Fibroblast of gingiva (primary cell): ENCODE measurements around the gene SERTAD2.
A peak's percentile ranks its signal among the peaks of the same experiment; 100 is the strongest.

ENCODE experiments used
- DNase-seq: peaks from one replicate; pipeline ENCODE4 v3.0.0-alpha.2; 2011; ENCODE audit warnings: low read depth

Gene SERTAD2

DNA sequence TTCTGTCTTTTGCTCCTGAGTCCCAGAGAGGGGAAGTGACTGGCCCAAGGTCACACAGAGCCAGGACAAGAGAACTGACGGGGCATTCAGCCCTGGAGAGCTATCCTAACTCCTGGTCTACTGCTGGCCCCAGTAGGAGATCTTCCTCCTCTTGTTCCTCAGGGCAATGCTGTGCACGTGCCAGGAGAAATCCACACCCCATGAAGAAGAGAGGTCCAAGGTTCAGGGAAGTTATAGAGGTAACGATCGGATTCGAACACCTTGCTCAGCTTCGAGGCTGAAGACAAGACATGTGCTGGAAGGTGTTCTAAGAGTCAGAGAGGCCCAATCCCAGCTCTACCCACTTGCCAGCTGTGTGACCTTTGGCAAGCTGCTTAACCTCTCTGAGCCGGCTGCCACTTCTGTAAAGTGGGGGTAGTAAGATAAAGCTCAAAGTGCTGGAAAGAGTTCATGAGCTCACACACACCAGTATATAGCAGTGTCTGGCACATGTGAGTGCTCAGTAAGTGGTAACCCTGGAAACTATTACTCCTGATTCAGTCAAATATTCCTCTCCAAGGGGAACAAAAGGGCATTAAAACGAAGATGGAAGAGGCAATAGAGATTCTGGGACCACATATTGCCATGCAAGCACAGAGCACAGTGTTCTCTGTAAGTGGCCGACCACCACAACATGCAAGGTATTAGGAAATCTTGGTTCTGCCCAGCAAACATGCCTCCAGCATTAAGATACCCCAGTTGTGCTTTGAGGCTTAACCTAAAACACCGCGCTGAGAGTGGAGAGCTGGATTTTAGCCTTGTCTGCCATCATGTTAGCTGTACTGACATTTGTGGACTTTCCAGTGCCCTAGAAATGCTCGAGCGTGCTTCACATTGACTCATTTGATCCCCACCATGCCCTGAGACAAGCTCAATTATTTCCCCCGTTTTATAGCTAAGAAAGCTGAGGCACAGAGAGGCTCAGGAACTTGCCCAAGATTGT, 25.6 kb downstream of the SERTAD2 start:
- DNase-seq = no peak

DNA sequence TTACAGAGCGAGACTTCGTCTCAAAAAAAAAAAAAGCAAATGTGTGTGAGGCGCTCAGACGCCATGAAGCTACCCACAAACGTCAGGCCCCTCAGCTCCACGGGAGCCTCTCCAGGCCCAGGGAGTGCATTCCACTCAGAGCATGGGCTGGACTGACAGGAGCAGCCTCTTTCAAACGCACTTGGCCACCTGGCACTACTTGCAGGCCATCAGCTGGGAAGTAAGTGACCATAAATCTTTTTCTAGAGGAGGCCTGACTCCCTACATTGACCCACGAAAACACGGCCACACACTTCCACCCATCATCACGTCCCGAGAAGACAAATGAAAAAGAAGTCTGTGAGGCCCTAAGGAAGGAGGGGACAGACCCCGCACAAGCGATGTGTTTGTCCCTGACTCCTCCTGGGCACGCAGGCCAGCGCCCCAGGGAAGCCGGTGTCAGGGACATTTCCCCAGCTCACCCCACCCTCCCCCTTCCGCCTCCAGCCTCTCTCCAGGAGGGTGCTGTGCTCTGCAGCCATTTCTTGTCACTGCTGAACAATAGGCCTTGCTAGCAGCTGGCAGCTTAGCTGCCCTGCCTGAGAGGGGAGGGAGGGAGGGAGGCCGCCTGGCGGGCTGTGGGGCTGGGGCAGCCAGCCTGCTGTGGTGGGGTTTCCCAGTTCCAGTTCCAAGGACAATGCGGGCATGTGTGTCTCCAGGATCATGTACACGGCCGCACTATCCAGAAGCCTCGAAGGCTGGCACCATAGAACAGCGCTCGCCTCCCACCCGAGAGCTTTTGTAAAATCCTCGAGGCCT, 26.6 kb downstream of the SERTAD2 start:
- no peak for DNase-seq

DNA sequence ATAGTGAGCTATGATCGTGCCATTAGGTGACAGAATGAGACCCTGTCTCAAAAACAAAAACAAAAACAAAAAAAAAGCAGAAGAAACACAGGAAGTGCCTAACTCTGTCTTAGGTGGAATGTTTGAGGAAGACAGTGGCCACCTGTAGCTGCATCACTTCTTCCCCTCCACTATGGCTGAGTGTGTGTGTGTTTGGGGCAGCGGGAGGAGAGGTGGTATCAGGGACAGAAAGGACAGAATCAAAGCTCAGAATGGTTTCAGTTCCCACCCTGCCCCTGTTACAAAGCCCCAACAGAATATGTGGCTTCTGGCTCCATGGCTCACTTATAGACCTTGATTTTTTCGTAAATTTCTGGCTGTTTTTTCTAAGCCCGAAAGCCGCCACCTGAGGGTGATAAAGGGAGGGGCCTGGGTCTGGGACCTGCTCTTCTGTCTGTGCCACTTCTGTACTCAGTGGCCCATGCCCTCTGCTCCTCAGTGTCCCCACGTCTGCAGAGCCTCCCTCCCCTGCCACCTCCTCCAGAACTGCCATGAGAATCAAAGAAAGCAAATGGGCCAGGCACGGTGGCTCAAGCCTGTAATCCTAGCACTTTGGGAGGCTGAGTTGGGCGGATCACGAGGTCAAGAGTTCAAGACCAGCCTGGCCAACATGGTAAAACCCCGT, 27.4 kb downstream of the SERTAD2 start:
- DNase-seq = no peak

DNA sequence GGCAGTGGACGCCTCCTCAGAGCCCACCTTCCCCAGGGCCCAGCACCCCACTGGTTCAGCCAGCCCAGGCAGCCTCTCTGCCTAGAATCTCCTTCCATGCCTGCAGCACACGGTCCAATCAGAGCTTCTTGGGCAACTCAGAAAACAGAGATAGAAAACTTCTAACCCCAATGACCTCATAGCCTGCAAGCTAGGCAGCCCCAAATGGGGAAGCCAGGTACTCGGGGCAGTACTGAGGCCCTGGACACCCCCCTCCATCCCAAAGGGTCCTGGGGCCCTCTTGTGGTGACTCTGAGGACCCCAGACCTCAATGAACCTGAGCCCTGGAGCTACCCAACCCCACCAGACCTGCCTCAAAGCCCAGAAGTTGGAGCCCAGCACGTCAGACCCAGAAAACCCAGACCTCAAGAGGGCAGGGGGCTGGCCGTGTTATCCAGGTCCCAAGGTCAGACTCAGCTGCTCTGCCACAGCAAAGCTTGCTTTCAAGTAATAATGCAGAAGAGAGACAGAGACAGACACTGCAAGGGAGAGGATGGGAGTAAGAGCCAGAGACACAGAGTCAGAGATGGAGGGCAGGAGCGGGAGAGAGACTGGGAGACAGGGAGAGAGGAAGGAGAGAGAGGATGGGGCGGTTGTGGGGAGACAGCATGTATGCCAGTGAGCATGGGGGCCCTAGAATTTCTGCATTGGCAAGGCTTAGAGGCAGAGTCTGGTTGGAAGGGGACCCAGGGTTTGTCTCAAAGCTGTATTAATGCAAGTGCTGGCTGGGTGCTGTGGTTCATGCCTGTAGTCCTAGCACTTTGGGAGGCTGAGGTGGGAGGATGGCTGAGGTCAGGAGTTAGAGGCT, 28.2 kb downstream of the SERTAD2 start:
- no peak for DNase-seq

DNA sequence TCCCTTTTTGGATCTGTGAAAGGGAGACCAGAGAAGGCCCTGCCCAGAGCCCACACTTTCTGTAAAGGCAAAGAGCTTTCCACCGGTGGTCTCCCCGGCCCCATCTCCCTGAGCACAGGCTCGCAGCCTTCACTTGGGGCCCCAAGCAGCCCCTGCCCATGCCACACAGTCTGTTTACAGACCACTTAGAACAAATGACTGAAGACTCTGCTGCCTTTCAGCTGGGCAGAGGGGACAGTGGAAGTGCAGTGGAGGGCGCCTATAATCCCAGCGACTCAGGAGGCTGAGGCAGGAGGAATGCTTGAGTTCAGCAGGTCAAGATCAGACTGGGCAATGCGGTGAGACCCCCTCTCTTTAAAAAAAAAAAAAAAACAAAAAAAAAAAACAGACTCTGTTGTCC, 28.9 kb downstream of the SERTAD2 start:
- no peak for DNase-seq

DNA sequence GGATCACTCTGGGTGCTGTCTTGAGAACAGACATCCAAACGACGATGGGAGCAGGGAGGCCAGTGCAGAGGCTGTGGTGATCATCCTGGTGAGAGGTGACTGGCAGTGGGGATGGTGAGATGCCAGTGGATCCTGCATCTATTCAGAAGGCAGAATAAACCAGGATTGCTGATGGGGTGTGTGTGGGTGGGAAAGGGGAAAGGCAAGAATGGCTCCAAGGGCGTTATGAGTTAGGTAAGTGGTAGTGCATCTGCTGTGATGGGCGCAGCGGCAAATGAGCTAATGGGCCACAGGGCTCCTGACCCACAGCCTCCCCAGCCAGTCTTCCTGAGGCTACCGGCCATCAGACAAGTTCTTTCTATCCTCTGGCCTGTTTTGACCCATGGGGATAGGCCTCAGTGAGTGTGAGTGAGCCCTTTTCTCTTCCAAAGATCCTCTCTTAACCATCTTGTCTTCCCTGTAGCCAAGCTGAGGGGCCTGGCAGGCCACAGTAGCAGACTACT, 29.6 kb downstream of the SERTAD2 start:
- DNase-seq = no peak

DNA sequence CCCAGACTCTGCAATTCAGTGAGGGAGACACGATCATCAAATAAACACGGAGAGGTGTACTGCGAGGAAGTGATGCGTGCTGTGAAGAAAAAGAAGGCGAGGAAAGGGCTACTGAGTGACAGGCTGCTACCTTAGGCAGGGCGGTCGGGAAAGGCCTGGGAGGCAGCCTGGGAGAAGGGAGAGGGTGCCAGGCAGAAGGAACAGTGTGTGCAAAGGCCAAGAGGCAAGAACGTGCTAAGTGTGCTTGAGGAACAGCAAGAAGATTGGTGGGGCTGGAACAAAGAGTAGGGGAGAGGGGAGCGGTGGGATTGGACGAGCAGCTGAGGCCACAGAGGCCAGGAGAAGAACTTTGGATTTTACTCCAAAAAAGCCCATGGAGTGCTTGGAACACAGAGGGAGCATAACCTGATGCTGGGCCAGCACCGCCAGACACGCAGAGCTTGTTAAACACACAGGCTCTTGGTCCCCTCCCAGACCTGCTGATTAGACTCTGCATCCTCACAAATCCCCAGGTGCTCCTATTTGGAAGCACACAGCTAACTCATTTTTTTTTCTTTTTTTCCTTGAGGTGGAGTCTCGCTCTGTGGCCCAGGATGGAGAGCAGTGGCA, 30.4 kb downstream of the SERTAD2 start:
- no peak for DNase-seq

DNA sequence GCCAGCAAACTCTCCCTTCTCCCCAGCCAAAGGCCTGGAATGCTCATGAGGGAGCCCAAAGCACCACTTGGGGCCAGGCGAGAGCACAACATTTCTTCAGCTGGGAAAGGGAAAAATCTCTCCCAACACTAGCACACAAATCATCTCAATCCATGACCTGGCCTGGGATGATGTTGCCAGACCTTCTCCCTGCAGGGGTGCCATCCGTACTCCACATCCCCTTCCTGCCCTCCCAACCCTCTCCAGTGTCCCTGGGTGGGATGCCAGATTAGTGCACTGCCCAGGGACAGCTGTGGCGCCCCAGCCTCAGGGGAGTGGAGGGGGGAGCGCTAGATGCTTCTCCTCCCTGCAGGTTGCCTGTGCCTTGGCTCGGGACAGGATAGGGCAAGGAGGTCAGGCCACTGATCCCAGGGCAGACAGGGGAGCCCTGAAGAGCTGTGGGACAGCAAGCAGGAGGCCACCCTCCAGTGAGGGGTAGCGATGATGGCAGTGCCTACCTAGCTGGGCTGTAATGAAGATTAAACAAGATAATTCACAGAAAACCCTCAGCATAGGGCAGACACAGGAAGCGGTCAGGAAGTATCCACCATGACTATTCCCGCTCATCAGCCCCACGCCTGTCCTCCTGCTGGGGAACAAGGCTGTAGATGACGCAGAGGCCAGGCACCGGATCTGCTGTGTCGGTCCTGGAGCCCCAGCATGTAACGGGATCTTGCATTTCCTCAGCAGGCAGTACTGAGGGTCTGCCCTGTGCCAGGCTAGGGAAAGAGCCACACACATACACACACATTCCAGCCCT, 31.1 kb downstream of the SERTAD2 start:
- DNase-seq = no peak

DNA sequence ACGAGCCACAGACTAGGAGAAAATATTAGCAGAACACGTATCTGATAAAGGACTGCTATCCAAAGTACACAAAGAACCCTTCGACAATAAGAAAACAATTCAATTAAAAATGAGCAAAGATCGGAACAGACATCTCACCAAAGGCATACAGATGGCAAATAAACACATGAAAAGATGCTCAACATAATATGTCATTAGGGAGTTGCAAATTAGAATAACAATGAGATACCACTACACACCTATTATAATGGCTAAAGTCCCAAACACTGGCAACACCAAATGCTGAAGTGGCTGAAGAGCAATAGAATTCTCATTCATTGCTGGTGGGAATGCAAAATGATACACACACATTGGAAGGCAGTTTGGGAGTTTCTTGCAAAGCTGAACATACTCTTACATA, 33.1 kb downstream of the SERTAD2 start:
- no peak for DNase-seq

DNA sequence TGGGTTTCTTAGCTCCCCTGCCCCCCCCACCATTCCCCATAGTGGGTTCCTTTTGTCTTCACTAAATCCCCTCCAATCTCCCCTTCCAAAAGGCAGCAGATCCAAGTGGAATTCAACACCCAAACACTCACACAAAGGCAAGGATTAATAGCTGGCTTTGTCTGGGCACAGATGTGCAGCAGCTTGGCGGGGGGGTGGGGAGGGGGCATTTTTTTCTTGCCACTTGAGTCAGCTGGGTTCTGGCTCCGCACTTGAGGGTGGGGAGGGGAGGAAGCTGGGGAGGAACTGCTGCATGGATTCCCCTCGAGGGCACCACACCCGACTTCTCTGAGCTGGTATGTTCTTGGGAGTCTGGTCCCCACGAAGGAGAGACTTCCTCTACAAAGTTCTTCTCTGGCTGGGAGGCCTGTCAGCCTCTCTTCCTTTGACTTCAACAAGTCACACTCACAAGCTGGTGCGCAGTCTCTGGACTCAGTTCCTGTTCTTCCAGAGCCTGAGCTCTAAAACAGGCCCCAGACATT, 36.0 kb downstream of the SERTAD2 start:
- no peak for DNase-seq

DNA sequence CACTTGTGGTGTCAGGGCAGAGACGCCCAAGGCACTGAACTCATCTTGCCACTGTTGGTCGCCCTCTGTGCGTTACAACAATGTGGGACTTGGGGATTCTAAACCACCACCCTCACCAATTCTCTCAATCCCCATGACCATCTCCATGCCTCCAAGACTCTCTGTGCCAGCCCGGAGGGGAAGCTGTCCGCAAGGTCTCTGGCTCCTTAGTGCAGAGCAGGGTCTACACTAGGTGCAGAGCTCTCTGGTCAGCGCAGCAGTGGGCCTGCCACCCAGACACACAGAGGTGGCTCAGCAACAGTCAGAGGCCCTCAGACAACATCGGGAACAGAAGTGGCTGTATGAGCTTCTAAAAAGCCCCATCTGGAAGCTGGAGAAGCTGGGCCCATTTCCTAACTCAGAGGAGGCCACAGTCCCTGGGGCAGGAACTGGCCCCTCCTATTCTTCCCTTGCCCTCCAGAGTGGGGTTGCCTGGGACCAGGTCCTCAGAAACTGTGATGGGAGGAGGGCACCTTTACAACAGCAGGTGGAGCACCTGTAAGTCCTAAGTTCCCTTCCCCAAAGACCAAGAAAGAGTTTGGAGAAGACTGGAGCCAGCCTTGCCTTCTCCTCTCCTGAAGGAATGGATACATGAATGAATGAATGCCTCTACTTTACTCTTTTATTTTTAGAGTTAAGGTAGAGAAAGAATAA, 37.7 kb downstream of the SERTAD2 start:
- no peak for DNase-seq

DNA sequence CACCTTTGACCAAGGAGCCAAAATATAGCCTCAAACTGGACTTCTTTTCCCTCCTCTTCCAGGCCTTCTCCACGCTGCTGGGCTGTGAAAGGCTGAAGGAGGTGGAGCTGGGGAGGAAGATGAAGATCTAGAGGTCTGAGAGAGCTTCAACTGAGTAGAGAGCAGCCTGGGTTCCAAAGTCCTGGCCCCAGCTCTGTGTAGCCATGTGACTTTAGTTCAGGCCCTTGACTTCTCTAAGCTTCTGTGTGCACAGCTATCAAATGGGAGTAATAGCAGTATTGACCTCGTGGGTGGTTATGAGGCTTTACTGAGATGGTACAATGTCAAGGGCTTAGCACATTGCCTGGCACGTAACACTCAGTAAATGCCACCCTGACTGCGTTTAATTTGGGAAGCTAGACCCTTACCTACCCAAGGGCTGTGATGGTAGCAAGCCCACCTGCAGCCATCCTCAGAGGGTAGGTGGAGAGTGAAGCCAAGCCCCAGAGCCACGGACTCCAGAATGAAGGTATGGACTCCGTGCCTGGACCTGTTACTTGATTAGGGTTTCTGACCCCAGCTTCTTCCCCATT, 38.4 kb downstream of the SERTAD2 start:
- no peak for DNase-seq

DNA sequence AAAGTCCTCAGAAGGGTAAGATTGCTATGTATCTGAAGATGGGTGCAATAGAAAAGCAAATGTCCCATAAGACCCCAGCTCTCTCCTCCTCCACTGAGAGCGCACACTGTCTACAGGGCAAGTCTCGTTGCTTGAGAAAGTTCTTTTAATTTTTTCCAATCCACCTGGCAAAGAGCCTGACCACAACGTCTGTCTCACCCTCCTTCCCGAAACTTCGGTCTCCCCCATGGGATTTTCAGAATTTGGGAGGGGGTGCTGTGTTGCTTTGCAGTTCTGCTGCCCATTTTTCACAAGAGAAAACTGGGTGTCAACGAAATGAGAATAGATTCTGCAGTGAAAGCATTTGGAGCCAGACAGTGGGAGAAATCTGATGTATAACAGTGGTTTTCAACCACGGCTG, 40.4 kb downstream of the SERTAD2 start:
- DNase-seq = peak; percentile 40

DNA sequence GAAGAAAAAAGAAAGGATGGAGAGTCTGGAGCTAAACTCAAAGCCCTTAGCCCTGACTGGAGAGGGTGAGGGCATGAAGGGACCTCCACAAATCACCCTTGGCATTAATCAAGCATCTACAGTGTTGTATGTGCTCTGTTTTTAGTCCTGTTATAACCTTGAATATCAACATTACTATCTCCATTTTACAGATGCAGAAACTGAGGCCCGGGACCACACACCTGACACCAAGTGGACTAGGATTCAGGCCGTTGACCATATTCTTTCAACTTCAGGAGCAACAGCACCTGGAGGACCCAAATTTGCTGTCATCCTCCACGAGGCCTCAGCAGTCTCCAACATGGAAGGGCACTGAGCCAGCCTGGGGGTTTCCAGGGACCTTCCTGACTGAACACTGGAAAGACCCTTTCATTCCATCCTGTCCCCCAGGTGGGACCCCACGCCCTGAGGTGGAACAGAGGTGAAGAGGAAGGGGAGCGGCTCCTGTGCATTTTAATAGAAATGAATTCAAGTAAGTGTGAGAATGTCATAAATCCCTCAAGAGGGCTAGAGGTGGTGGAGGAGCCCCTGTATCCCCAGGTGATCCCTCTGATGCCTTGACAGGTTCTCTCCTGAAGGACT, 41.0 kb downstream of the SERTAD2 start:
- no peak for DNase-seq

DNA sequence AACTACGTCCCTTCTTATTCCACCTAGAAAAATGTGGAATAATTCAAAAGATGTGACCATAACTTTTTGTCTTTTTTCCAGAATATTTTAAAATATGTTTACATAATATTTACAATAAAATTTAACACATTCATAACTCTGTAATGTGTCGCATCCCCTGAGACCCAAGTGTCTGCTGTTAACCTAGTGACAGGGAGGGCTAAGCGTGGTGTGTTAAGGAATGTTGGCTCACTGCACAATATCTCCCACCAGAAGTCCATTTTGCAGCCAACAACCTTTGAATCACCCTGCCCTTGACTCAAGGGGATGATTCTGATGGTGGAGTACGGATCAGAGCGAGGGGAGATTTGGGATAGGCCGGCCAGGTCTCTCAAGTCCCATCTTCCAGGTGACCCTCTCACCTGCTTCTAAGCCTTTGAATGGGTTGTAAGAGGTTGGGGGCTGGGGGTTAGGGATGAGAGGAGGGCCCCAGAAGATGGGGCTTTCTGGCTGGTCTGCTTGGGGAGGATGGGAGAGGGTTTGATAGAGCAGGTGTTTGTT, 43.3 kb downstream of the SERTAD2 start:
- no peak for DNase-seq

DNA sequence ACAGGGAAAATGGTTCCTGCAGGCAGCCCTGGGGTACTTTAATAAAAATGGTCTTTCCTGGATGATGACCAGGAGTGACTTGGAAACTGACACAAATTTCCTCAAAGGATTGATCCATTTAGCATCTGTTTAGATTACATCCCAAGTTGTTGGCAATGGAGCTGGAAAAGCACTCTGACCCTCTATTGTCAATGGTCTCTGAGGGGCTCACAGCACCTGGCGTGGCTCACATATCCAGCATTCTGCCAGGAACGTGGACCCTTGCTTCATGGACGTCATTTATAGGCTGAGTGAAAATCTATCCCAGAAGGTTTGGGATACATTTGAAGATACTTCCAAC, 43.8 kb downstream of the SERTAD2 start:
- no peak for DNase-seq

DNA sequence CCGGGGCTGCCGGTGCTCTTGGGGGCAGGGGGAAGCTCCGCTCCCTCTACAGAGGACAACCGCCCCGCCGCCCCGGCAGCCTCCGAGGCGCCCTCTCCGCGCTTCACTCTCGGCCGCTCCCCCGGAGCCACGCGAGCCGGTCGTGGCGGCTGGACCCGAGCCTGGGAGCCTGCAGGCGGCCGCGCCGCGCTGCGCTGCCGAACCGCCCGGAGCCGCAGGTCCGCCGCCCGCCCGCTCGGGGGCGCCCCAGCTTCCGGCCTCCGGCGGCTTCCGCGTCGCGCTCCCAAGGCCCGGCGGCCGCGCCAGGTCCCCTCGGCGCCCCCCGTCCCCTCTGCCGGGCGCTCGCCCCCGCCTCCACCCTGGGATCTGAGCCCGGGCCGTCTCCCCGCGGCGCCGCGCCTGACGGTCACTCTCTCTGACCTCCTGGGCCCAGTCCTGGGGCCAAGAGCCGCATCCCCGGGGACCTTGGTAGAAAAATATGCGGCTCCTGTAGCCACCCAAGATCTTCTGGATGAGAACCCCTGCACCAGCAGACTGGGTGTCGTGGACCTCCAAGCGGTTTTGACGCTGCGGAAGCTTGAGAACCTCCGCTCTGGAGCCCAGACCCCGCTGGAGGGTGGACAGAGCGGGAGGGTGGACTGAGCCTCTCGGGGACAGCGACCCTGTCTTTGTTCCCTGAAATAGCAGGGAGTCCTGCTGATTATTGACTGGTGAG, 44.3 kb downstream of the SERTAD2 start:
- DNase-seq = peak; percentile 24

DNA sequence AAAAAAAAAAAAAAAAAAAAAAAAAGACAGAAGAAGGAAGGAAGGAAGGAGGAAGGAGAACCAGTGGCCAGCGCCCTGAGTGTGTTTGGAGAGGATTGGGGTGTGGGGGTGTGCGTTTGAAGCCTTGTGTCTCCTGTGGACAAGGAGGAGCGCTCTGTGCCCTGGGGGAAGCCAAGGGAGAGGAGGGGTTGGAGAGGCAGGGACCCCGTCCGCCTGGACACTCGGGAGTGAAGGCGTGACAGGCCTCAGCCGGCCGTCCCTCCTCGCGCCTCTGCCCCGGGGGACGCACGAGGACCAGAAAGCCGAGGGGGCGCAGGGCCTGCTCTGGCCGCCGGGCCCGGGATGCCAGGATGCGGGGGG, 44.9 kb downstream of the SERTAD2 start:
- DNase-seq = no peak
